MM.1S (cell line): Measurements from ENCODE around the gene DCAF11.
"Not testable (repeated sequence)": the region's sequence is repeated elsewhere in the genome, so short reads cannot be mapped to it uniquely, and the experiment has no call there.

Experiments
- DNase-seq: peaks from one replicate; pipeline ENCODE4 v3.0.0-alpha.2; 2015
- H2AFZ ChIP-seq: fragments of 300-600 bp; sonication (generic); 2 replicates; pipeline ENCODE4 v1.6.0; 2016; ENCODE audit warnings: antibody characterized with exemption, low read length
- H3F3A ChIP-seq: fragments of 300-600 bp; sonication (generic); 2 replicates; pipeline ENCODE4 v1.6.1; 2016; ENCODE audit warnings: mild to moderate bottlenecking, antibody characterized with exemption, low read length, moderate library complexity, mixed read lengths; ENCODE audit not compliant: insufficient read depth
- H3K27ac ChIP-seq: fragments of 300-600 bp; sonication (generic); 2 replicates; pipeline ENCODE4 v1.5.1; 2016; ENCODE audit warnings: mild to moderate bottlenecking, low read length
- H3K27me3 ChIP-seq: fragments of 300-600 bp; sonication (generic); replicated peaks from 2 replicates; pipeline ENCODE4 v1.6.0; 2016; ENCODE audit warnings: low read length; ENCODE audit not compliant: insufficient read depth
- H3K36me3 ChIP-seq: fragments of 300-600 bp; sonication (generic); replicated peaks from 2 replicates; pipeline ENCODE4 v1.6.1; 2016; ENCODE audit warnings: mild to moderate bottlenecking, low read length, mixed read lengths; ENCODE audit not compliant: insufficient read depth
- H3K4me1 ChIP-seq: fragments of 300-600 bp; sonication (generic); 2 replicates; pipeline ENCODE4 v1.6.1; 2016; ENCODE audit warnings: low read length, mixed read lengths
- H3K4me2 ChIP-seq: fragments of 300-600 bp; sonication (generic); 2 replicates; pipeline ENCODE4 v1.6.0; 2016; ENCODE audit warnings: low read depth, low read length
- H3K4me3 ChIP-seq: fragments of 300-600 bp; sonication (generic); 2 replicates; pipeline ENCODE4 v1.5.1; 2016; ENCODE audit warnings: low read length, mixed read lengths
- H3K79me2 ChIP-seq: fragments of 300-600 bp; sonication (generic); 2 replicates; pipeline ENCODE4 v1.6.1; 2016; ENCODE audit warnings: mixed run types, low read length, mixed read lengths
- H3K9ac ChIP-seq: fragments of 300-600 bp; sonication (generic); 2 replicates; pipeline ENCODE4 v1.6.1; 2016; ENCODE audit warnings: low read length, mixed read lengths
- H3K9me2 ChIP-seq: fragments of 300-600 bp; sonication (generic); replicated peaks from 2 replicates; pipeline ENCODE4 v1.6.1; 2016; ENCODE audit warnings: mild to moderate bottlenecking, low read length, mixed read lengths; ENCODE audit not compliant: insufficient read depth
- H3K9me3 ChIP-seq: fragments of 300-600 bp; sonication (generic); replicated peaks from 2 replicates; pipeline ENCODE4 v1.6.1; 2016; ENCODE audit warnings: mild to moderate bottlenecking, low read length, mixed read lengths; ENCODE audit not compliant: insufficient read depth
- H4K20me1 ChIP-seq: fragments of 300-600 bp; sonication (generic); 2 replicates; pipeline ENCODE4 v1.6.1; 2016; ENCODE audit warnings: mild to moderate bottlenecking, low read length, moderate library complexity, mixed read lengths; ENCODE audit not compliant: insufficient read depth
- CTCF ChIP-seq: fragments of 300-600 bp; sonication (generic); IDR thresholded peaks from 2 replicates; pipeline ENCODE4 v1.5.1; 2016; ENCODE audit warnings: antibody characterized with exemption, low read length, mixed read lengths
- EZH2 ChIP-seq: fragments of 300-600 bp; sonication (generic); optimal IDR thresholded peaks from 2 replicates; pipeline ENCODE3; 2017; ENCODE audit warnings: low read depth, mild to moderate bottlenecking, antibody characterized with exemption, low read length, mixed read lengths
- EZH2phosphoT487 ChIP-seq: fragments of 300-600 bp; sonication (generic); IDR thresholded peaks from 2 replicates; pipeline ENCODE4 v1.6.1; 2018; ENCODE audit warnings: antibody characterized with exemption, low read length

The DCAF11 gene

GRCh38 chr14:24102357-24103048 lies 12.1 kb upstream of the DCAF11 start:
- DNase-seq = no peak
- H3K9ac ChIP-seq = no peak overlapping the region
- no peaks in the 10 kb centered on the region for H3K79me2 ChIP-seq
- no peak overlapping the region for H3K4me3 ChIP-seq
- no peak overlapping the region for H2AFZ ChIP-seq
- no peaks in the 10 kb centered on the region for H3K36me3 ChIP-seq
- H4K20me1 ChIP-seq = no peaks in the 10 kb centered on the region
- no peaks in the 10 kb centered on the region for H3K9me3 ChIP-seq
- H3K4me1 ChIP-seq = no peaks in the 10 kb centered on the region
- H3K27ac ChIP-seq = no peak overlapping the region
- no peak for TF ChIP-seq EZH2
- no peak for TF ChIP-seq CTCF
- H3K9me2 ChIP-seq = no peaks in the 10 kb centered on the region
- H3K4me2 ChIP-seq = no peak overlapping the region
- H3K27me3 ChIP-seq = no peaks in the 10 kb centered on the region
- no peaks in the 10 kb centered on the region for H3F3A ChIP-seq

- H3K4me1 ChIP-seq = no peaks in the 10 kb centered on the region
- DNase-seq = no peak
- no peaks in the 10 kb centered on the region for H3F3A ChIP-seq
- H3K79me2 ChIP-seq = no peaks in the 10 kb centered on the region
- no peaks in the 10 kb centered on the region for H3K9me3 ChIP-seq
- no peaks in the 10 kb centered on the region for H3K9me2 ChIP-seq
- no peaks in the 10 kb centered on the region for H4K20me1 ChIP-seq
- H3K4me3 ChIP-seq = no peak overlapping the region
- no peaks in the 10 kb centered on the region for H3K36me3 ChIP-seq
- no peaks in the 10 kb centered on the region for H3K27me3 ChIP-seq
- H3K9ac ChIP-seq = no peak overlapping the region
- no peak for TF ChIP-seq EZH2
- no peak for TF ChIP-seq EZH2phosphoT487
- TF ChIP-seq CTCF = no peak
- H3K27ac ChIP-seq = no peak overlapping the region
- no peak overlapping the region for H2AFZ ChIP-seq
- no peak overlapping the region for H3K4me2 ChIP-seq
Measured at GRCh38 chr14:24103451-24103850, 11.1 kb upstream of the DCAF11 start.

- DNase-seq, H3K9ac ChIP-seq, H4K20me1 ChIP-seq, H3K9me3 ChIP-seq, H3K9me2 ChIP-seq, H3K4me2 ChIP-seq, H3K79me2 ChIP-seq, H3K27ac ChIP-seq, H2AFZ ChIP-seq, H3K36me3 ChIP-seq, H3K4me3 ChIP-seq, H3K27me3 ChIP-seq: not testable (repeated sequence)
- peaks cover 15% of the 10 kb centered on the region for H3K4me1 ChIP-seq
- H3F3A ChIP-seq = peaks cover 11% of the 10 kb centered on the region
Measured at GRCh38 chr14:24105609-24106239, 8.9 kb upstream of the DCAF11 start.

- Histone ChIP-seq H2AFZ (no peak overlapping the region), H3K27me3 (no peaks in the 10 kb centered on the region), H3K4me3 (no peak overlapping the region), H3K9me2 (no peaks in the 10 kb centered on the region), H3K27ac (no peak overlapping the region), H3K4me1 (peaks cover 18% of the 10 kb centered on the region), H3K9ac (no peak overlapping the region), H4K20me1 (no peaks in the 10 kb centered on the region), H3K36me3 (no peaks in the 10 kb centered on the region), H3F3A (peaks cover 12% of the 10 kb centered on the region), H3K4me2 (no peak overlapping the region), H3K79me2 (no peaks in the 10 kb centered on the region), H3K9me3 (no peaks in the 10 kb centered on the region)
- TF ChIP-seq CTCF (no peak), EZH2phosphoT487 (no peak), EZH2 (no peak)
- no peak for DNase-seq
Measured at GRCh38 chr14:24106672-24107271, 7.8 kb upstream of the DCAF11 start.
